Mucosa of gallbladder (tissue), 1 donor: ENCODE results near the gene SMAD3. TPM values are rescaled to one million over a fixed set of nuclear protein-coding genes. Genes with fewer than 3 reads are reported as not detected.

Experiments
- DNase-seq: peaks from one replicate; pipeline ENCODE4 v3.0.0-alpha.2; 2020; ENCODE audit warnings: low spot score
- total RNA-seq: library from RNA; stranded (reverse); gene quantifications from one replicate; pipeline ENCODE4 v1.2.1, GENCODE V29; 2021
- donor health status: DM: no; HTN: no; CAD: no.

Gene SMAD3
- total RNA-seq, 1 donor from 2014 or later: 59.0 TPM

GRCh38 chr15:67096546-67097294 lies 31.3 kb downstream of the SMAD3 start:
- DNase-seq: no peak

- DNase-seq: no peak
Observed at GRCh38 chr15:67097424-67097823, 32.0 kb downstream of the SMAD3 start.

DNA sequence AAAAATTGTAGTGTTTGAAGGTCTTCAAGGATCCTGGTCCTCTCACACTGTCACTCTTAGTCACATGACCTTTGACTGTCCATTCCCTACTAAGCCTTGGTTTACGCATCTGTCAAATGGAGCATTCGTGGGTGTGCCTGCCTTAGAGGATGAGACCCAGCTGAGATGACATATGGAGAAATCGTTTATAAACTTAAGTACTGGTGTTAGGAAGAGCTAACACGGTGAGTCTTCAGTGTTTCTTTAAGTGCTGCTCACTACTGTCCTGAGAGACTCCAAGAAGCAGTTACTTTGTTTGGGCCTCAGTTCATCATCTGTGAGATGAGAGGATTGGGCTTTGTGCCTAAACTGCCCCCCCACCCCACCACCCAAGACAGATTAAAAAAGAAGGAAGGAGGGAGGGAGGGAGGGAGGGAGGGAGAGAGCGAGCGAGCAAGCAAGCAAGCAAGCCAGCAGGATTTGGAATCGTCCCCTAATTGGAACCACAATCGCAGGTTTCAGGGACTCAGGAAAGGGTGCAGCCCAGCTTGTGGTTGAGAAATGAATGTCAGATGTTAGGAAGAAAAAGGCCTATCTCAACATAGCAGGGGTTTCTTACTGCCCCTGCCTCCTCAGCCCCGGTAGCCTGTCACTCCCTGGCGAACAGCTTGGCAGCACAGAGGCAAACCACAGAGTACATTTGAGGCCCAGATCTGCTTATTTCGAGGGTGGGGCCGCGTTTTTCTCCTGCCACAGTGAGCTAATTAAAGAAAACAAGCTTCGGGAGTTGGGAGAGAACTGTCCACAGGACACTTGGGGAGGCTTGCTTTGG lies 32.7 kb downstream of the SMAD3 start:
- DNase-seq: no peak

DNA sequence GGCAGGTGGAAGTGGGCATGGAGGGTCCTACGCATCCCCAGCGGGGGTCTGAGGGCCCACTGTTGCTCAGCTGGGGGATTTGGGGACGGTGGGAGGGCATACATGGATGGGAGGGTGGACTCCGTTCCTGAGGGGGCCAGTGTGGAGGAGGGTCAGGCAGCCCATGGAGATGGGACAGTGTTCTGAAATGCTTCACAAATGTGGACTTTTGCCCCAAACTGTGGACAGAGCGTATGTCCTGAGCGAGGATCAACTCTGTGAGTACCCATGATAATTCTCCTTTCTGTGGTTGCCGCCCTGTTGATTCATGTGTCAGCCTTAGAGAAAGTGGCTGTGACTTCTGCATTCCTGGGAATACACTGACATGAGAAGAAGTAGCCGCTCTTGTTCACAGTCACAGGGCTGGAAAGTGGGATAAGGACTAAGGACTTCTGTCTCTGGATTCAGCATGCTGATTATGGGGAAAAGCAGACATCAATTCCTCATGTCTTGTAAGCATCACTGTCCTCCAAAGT lies 33.4 kb downstream of the SMAD3 start:
- no peak for DNase-seq

GRCh38 chr15:67100124-67100791 lies 34.9 kb downstream of the SMAD3 start:
- DNase-seq: no peak

DNA sequence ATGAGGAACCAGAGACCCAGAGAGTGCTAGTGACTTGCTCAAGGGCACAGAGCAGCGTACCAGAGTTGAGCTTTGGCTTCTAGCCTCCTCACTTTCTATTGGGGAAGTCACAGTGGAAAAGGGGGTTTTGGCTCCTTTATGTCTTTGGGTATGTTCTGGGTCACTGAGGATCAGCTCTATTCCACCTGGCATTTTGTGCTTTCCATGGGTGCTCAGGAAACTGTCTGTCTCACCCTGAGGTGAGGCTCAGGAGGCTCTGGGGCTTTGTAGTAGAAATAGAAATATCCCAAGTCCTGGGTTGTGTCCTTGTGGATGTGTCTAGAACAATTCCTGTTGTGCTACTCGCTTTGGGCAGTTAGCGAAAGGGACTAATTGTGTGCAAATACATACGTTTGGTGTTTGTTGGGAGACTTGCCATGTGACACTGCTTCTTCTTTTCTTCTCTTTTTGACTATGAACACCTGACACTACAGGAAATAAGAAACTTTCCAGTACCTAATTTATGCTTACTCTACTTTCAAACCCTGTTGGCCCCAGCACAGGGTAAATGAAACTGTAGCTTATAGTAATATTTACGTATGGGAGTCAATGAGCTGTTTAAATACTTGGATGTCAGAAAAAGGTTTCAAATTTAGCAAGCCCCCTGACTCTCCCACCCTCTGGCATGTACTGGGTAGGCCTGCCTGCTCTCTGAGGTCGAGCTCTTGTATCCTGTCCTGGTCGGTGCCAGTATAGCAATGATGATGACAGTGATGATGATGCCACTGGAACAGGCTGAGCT lies 35.6 kb downstream of the SMAD3 start:
- DNase-seq: no peak

- DNase-seq: no peak
Observed at GRCh38 chr15:67101911-67102598, 36.7 kb downstream of the SMAD3 start.

DNA sequence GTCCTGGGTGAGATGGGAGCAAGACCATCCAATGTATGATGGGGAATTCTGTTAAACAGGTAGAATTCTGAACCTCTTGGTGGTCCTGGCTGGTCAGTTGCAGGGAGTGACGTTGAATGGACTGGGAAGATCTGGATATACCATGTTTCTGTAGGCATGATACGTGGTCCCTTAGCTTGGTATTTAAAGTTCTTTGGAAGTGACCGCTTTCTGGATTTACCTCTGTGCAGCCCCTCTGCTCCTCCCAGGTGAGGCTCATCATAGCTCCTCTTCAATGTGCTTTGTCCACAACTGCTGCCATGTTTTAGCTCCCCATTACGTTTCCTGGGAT lies 37.2 kb downstream of the SMAD3 start:
- no peak for DNase-seq

DNA sequence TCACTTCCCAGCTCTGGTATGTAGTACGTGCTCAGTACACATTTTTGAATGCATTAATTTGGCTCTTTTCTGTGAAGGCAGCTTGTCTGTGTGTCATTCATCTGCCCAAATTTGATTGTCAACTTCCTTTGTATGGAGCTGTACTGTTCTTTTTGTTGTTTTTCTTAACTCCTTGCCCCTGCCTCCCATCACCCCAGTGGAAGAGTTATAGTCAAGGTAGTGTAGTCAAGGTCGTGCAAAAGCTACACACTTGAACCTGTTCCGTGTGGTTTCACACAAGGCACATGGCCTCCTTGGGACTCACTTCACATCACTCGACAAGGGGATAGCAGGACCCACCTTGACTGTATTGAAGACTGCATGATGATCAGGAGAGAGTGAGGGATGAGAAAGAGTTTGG lies 37.6 kb downstream of the SMAD3 start:
- DNase-seq: no peak

DNA sequence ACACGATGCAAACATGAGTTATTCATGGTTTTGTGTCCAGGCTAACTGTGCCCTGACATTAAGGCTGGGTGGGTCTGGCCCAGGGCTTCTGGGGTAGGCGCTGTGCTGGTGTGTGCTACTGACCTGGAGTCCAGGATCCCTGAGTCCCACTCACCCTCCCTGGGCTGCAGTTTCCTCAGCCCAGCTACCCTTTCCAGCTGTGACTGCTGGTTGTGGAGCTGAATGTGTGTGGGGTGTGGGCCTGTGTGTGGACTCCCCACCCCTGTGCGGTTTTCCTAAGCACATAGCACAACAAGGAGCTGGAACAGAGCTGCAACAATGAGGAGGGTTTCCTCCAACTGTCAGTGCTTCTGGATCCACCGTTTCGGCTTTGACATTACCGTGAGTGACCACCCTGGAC lies 38.0 kb downstream of the SMAD3 start:
- DNase-seq: no peak

DNA sequence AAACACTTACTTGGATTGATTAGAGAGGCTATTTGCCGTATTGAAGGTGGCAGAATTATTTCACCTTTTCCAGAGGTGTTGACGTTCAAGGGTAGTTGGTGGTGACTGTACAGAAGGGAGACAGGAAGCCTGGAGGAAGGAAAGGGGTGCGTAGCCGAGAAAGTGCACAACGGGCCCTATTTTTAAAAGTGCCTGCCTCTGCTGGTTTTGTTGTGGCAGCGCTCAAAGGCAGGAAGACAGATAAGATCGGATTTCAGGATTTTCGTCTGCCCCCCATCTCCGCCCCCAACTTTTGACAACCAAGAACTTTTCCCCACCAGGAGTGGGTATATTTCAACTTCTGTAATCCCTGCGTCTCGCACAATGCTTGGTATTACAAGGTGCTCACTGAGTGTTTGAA lies 38.5 kb downstream of the SMAD3 start:
- DNase-seq: no peak

DNA sequence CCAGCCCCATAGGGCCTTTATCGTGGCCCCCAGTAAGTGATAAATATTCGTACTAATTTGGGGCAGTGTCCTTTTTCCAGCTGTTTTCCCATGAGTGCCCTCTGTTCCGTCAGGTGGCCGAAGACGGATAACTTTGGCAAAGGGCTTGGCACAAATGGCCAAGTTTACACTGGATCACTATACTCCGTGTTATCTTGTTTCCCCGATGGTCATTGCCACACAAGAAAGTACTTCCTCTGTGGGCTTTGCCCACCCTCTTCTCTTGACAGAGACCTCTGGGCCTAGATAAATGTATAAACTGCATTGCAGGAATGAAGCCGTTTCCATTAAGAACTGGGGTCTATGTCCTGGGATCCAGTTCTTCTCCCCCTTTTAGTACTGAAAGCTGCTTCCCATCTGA lies 39.1 kb downstream of the SMAD3 start:
- DNase-seq: no peak

- DNase-seq: peak; percentile 77
Observed at GRCh38 chr15:67105065-67105951, 39.9 kb downstream of the SMAD3 start.

DNA sequence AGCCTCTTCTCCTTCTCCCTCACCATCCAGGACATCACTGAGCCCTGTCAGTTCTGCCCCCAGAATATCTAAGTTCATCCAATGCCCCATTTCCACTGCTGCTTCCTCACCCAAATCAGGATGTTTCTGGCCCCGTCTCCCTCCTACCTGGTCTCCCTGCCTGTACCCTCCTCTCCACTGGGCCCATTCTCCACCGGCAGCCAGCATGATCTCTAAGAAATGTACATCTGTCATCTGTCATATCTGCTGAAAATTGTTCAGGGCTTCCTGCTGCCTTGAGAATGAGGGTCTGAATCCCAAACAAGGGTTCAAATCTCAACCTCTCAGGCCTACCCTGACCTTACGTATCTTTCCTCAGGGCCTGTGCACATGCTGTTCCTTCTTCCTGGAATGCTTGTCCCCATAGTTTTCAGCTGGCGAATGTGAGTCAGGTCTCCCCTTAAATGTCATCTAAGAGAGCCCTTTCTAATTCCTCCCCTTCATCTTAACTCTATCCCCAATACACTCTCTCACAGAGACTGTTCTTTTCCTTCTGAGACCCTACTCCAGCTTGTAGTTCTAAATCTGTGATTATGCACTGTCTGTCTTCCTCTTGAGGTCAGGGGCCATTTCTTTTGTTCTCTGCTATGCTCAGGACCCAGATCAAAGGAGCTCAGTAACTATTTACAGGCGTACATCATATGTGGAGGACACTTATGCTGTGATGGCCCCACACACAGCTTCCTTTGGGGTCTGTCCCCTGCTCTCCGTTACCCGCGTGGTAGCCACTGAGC lies 40.8 kb downstream of the SMAD3 start:
- DNase-seq: no peak

- DNase-seq: no peak
Observed at GRCh38 chr15:67106764-67107013, 41.3 kb downstream of the SMAD3 start.

DNA sequence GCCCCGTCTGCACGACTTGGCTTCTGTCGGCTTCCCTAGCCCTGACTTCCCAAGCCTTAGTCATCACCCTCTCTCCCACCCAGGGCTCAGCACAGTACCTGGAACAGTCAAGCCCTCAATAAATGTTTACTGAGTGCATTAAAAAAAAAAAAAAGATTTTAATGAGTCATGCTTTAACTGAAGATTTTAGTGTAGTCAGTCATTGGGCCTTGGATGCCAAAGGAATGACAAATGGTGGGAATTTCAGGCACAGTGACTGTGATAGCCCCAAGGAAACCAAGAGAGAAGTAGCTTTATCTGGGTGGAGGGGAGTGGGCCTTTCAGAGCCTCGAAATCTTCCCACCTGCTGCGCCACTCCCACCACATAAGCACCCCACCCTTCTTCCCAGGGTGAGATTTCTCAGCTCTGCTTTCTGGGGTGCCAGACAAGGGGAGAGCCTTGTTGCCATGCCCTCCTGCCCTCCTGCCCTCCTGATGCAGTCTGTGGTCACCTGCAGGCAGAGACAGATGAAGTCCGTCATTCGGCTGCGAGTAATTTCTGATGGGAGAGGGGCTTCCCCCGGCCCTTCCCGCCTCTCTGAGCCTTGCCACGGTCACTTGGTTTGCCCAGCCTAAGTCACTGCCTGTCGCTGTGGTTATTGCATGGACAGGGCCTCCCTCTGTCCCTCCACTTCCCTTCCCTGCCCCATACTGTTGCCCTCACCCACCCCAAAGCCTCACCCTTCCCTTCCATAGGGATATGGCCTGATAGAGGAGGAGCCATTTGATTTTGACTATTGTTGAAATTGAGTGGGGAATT lies 41.8 kb downstream of the SMAD3 start:
- peak; percentile 83 for DNase-seq

DNA sequence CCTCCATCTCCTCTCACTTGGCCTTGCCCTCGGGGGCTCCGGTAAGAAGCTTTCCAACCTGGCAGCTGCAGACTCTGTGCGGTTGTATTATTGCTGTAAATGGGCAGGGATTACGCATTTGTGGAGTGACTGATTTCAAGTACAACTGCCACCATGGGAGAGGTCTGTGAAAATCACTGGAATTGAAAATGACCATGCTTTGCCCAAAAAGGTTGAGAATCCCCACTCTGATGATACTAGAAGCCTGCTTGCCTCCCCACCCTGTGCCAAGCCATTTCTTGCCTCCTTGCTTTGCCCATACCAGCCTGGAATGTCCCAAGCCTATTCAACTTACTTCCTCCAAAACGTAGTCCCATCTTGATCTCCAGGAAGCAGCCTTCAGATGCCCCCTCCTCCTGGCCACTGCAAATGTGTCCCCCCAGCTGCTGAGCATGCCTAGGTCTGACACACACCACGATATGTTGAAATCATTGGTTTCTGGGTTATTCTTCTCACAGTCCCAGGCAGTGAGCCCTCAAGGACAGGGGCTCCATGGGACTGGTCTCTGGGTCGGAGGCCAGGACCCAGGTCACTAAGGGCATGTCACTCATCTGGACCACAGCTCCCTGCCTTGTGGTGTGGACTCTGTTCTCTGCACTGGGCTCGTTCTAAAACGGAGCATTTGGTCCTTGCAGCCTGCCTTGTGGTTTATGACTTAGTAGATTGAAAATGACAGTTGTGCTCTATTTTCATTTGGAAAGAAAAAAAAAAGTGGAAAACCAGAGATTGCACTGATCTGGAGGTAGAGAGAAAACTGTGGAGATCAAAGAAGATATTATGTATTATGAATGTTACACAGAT lies 42.9 kb downstream of the SMAD3 start:
- no peak for DNase-seq
